Measurements from ENCODE around the gene PUM1.
A peak's percentile ranks its signal among the peaks of the same experiment; 100 is the strongest.

Gene PUM1

GRCh38 chr1:30934613-30935012, 130.9 kb downstream of the PUM1 start:
- TF ChIP-seq CTCF (IDR thresholded peaks at IDR 0.05; ENCODE audit: insufficient read depth, missing control alignments) = no peak
- DNase-seq (ENCODE audit: insufficient read length, low spot score) (no peak), FAIRE-seq (no peak)

GRCh38 chr1:30933874-30934252, 131.7 kb downstream of the PUM1 start:
- DNase-seq (ENCODE audit: insufficient read length, low spot score) (no peak), FAIRE-seq (no peak)
- no peak for TF ChIP-seq CTCF (IDR thresholded peaks at IDR 0.05; ENCODE audit: insufficient read depth, missing control alignments)

- DNase-seq (ENCODE audit: insufficient read length, low spot score) (no peak), FAIRE-seq (no peak)
- TF ChIP-seq CTCF (IDR thresholded peaks at IDR 0.05; ENCODE audit: insufficient read depth, missing control alignments) = no peak
Observed at GRCh38 chr1:30930631-30931173, 134.8 kb downstream of the PUM1 start.

- DNase-seq (ENCODE audit: insufficient read length, low spot score) (no peak), FAIRE-seq (no peak)
- TF ChIP-seq CTCF (IDR thresholded peaks at IDR 0.05; ENCODE audit: insufficient read depth, missing control alignments) = no peak
Observed at GRCh38 chr1:30929944-30930525, 135.5 kb downstream of the PUM1 start.

GRCh38 chr1:30929135-30929889, 136.2 kb downstream of the PUM1 start:
- peak; percentile 58 for TF ChIP-seq CTCF (IDR thresholded peaks at IDR 0.05; ENCODE audit: insufficient read depth, missing control alignments)
- no peak for FAIRE-seq
- no peak for DNase-seq (ENCODE audit: insufficient read length, low spot score)

- TF ChIP-seq CTCF (IDR thresholded peaks at IDR 0.05; ENCODE audit: insufficient read depth, missing control alignments) = no peak
- DNase-seq (ENCODE audit: insufficient read length, low spot score) (no peak), FAIRE-seq (no peak)
Observed at GRCh38 chr1:30928789-30929134, 136.8 kb downstream of the PUM1 start.

GRCh38 chr1:30928171-30928570, 137.3 kb downstream of the PUM1 start:
- no peak for TF ChIP-seq CTCF (IDR thresholded peaks at IDR 0.05; ENCODE audit: insufficient read depth, missing control alignments)
- DNase-seq (ENCODE audit: insufficient read length, low spot score) = no peak
- FAIRE-seq = no peak

Data from D721Med (cell line).